Stimulated activated CD4-positive, alpha-beta T cell treated with anti-CD3 and anti-CD28 coated beads, Interleukin-1b, Interleukin-23, amount 100 ng/mL, for 1 hour (primary cell): ENCODE data around the gene SCYL3.
"Not testable (repeated sequence)": the region's sequence is repeated elsewhere in the genome, so short reads cannot be mapped to it uniquely, and the experiment has no call there.

Source experiments
- DNase-seq, 2 donors: peaks; one replicate each; pipeline ENCODE4 v3.0.0-alpha.2; 2020; ENCODE audit warnings: low read depth in 2 of 2

Gene SCYL3

GRCh38 chr1:169893645-169894423 is at the start of gene SCYL3:
Gene SCYL3, minus strand, starts transcription at chr1:169893896. Its CDS starts 5,056 bp downstream, at chr1:169888840.
- DNase-seq, result peak; percentile 65 to 74

GRCh38 chr1:169941982-169942830 is 48.5 kb upstream of the SCYL3 start:
- DNase-seq, result no peak

- DNase-seq, result no peak
These were observed 40.5 kb upstream of the SCYL3 start for GRCh38 chr1:169933984-169934725.

- no peak for DNase-seq
These were observed 38.1 kb upstream of the SCYL3 start for GRCh38 chr1:169931795-169932231.

GRCh38 chr1:169929210-169929526 is 35.5 kb upstream of the SCYL3 start:
- no peak for DNase-seq

- DNase-seq, result no peak
These were observed 34.9 kb upstream of the SCYL3 start for GRCh38 chr1:169928438-169929209.

- no peak for DNase-seq
These were observed 32.1 kb upstream of the SCYL3 start for GRCh38 chr1:169925505-169926482.

GRCh38 chr1:169924829-169925228 is 31.1 kb upstream of the SCYL3 start:
- no peak for DNase-seq

GRCh38 chr1:169924063-169924462 is 30.4 kb upstream of the SCYL3 start:
- no peak for DNase-seq

- no peak for DNase-seq
These were observed 27.4 kb upstream of the SCYL3 start for GRCh38 chr1:169921080-169921479.

GRCh38 chr1:169918927-169919326 is 25.2 kb upstream of the SCYL3 start:
- DNase-seq, result no peak

GRCh38 chr1:169918220-169918619 is 24.5 kb upstream of the SCYL3 start:
- not testable (repeated sequence) for DNase-seq

GRCh38 chr1:169915150-169915549 is 21.5 kb upstream of the SCYL3 start:
- no peak for DNase-seq

GRCh38 chr1:169914531-169914930 is 20.8 kb upstream of the SCYL3 start:
- no peak for DNase-seq

GRCh38 chr1:169909499-169909898 is 15.8 kb upstream of the SCYL3 start:
- DNase-seq, result no peak

- no peak for DNase-seq
These were observed 13.2 kb upstream of the SCYL3 start for GRCh38 chr1:169906938-169907337.

GRCh38 chr1:169904834-169905233 is 11.1 kb upstream of the SCYL3 start:
- DNase-seq, result no peak

GRCh38 chr1:169902751-169903150 is 9.1 kb upstream of the SCYL3 start:
- no peak for DNase-seq

- DNase-seq, result no peak
These were observed 7.4 kb upstream of the SCYL3 start for GRCh38 chr1:169901115-169901514.

GRCh38 chr1:169900571-169900970 is 6.9 kb upstream of the SCYL3 start:
- no peak for DNase-seq
